Motor neuron (in vitro differentiated cells): ENCODE measurements around the gene NHSL1. TPM values are rescaled to one million over a fixed set of nuclear protein-coding genes. Genes with fewer than 3 reads are reported as not detected.
A peak's percentile ranks its signal among the peaks of the same experiment; 100 is the strongest.

ENCODE experiments used
- ATAC-seq, 8 experiments: fragments of 200-7000 bp; cut with Tn5 transposase; replicated peaks in 6 of 8; 2 replicates each; pipeline ENCODE4 v1.8.0; 2021; ENCODE audit warnings: mild to moderate bottlenecking in 8 of 8, moderate library complexity in 8 of 8
- H3K27ac ChIP-seq, 2 donors: fragments of 250-450 bp; sonication (Bioruptor Pico); 2 replicates each; pipeline ENCODE4 v1.9.0; 2021; ENCODE audit warnings: antibody characterized with exemption in 2 of 2, mild to moderate bottlenecking in 2 of 2, moderate library complexity in 1 of 2
- H3K4me1 ChIP-seq, 2 donors: fragments of 250-450 bp; sonication (Bioruptor Pico); replicated peaks in 1 of 2; 2 replicates each; pipeline ENCODE4 v1.6.1; 2021; ENCODE audit warnings: antibody characterized with exemption in 2 of 2, mild to moderate bottlenecking in 2 of 2, moderate library complexity in 1 of 2
- H3K4me3 ChIP-seq, 5 donors: fragments of 250-450 bp; sonication (Bioruptor Pico); 2 replicates each; pipeline ENCODE4 v1.9.0; 2021; ENCODE audit warnings: antibody characterized with exemption in 5 of 5, mild to moderate bottlenecking in 5 of 5, moderate library complexity in 4 of 5
- WGBS, 10 experiments: fragments of 450-650 bp; shearing (Covaris generic); methylation state at CpG; one replicate each; pipeline ENCODE4 v1.0.0; 2022; 5-methylcytosine and 5-hydroxymethylcytosine counted together
- in situ Hi-C, 9 experiments: fragments of 400-800 bp; cut with MboI; loops; one replicate each; pipeline ENCODE4 v1.15.0; 2021; ENCODE audit warnings: low sequenced_read_pairs in 9 of 9, low pct_unique_long_range_greater_than_20kb in 2 of 9; ENCODE audit not compliant: unreplicated experiment in 9 of 9
- total RNA-seq, 8 experiments: library from RNA; unstranded; fragments of 300-600 nt; gene quantifications; 2 replicates each; pipeline versions ENCODE4 v1.2.3 to v1.2.4, GENCODE V29; 2022

The NHSL1 gene
- total RNA-seq, 8 experiments from 2014 or later: 3.4 to 33.1 (median 18.5) TPM

DNA sequence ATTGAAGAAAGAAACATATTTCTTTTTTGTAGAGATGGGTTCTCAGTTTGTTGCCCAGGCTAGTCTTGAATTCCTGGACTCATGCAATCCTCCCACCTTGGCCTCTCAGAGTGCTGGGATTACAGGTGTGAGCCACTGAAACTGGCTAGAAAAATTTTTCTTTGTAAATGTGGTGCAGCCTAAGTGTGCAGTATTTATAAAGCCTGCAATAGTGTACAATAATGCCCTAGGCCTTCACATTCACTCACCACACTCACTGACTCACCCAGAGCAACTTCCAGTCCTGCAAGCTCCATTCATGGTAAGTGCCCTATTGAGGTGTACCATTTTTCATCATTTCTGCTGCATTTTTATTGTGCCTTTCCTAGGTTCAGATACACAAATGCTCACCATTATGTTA, 31.4 kb downstream of the NHSL1 start:
- no peak overlapping the region for H3K4me3 ChIP-seq
- ATAC-seq: no peak
- no peaks in the 10 kb centered on the region for H3K4me1 ChIP-seq
- no peak overlapping the region for H3K27ac ChIP-seq
- in situ Hi-C loops: no loop called here

DNA sequence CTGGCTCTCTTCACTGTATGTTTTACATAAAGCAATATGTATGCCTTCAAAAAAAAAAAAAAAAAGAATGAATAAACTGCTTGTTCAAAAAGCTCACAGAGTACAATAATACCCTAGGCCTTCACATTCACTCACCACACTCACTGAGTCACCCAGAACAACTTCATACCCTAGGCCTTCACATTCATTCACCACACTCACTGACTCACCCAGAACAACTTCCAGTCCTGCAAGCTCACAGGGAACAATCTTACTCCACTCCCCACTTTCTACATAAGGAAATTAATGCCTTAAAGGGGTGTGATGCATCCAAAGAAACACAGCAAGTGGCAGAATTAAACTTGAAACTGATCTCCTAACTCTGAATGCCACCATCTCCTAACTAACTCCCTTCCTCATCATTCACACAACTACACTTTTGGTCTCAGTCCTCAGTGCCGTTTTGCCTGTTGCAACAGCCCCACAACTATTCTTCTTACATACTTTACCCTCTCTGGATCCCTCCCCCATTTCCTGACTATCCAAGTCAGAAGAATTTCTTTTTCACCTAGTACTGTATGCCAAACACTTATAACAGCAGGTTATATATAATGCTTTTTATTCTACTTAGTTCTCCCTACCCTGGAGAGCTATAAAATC, 34.2 kb downstream of the NHSL1 start:
- no peaks in the 10 kb centered on the region for H3K4me1 ChIP-seq
- H3K4me3 ChIP-seq: no peak overlapping the region
- peak in 5 of 8 experiments; percentile 44 to 100 (median 88) for ATAC-seq
- WGBS, 10 experiments: 29 to 100% (median 71%) methylated on average over 1 of the region's 1 CpG; no CpG with 5 or more reads in 4 of the 10 experiments
- H3K27ac ChIP-seq: no peak overlapping the region
- in situ Hi-C loops: no loop called here

DNA sequence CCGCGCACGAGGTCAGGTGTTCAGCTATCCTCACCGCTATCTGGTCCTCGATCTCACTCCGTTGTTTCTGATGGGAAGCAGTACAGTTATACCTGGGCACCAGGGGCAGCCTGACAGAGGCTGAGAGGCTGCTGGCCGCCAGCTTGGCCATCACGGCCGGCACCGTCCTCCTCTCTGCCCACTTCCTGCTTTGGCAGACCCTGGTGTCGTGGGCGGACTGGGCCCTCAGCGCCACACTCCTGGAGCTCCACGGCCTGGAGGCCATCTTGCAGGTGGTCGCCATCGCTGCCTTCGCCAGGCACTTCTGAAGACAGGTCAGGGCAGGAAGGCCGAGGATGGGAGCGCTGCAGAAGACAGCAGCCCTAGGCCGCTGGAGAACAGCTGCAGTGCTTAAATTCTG, 35.2 kb downstream of the NHSL1 start:
- Histone ChIP-seq H3K4me1 (no peaks in the 10 kb centered on the region), H3K27ac (no peak overlapping the region), H3K4me3 (no peak overlapping the region)
- 91 to 100% (median 95%) methylated on average over 3 to 18 of the region's 20 CpGs; no CpG with 5 or more reads in 4 of the 10 experiments for whole genome bisulfite sequencing, 10 experiments
- no peak for ATAC-seq
- in situ Hi-C loops: no loop called here

DNA sequence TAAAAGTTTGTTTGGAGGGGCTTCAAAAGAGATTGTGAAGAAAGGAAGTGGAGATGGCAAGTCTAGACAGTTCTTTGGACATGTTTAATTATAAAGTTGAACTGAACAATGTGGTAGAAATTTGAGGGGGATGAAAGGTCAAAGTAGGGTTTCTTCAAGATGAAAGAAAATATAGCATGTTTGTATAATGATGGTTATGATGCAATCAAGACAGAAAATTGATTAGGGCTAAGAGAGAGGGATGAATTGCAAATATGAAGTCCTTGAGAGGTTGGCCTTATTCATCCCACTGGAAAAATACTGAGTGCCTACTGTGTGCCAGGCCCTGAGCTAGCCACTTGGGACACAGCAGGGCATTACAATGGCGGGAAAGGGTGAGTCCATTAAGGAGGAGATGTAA, 37.6 kb downstream of the NHSL1 start:
- Histone ChIP-seq H3K27ac (no peak overlapping the region), H3K4me3 (no peak overlapping the region), H3K4me1 (no peaks in the 10 kb centered on the region)
- in situ Hi-C loops: no loop called here
- no peak for ATAC-seq
- WGBS, 10 experiments: 50 to 100% (median 88%) methylated on average over 1 of the region's 1 CpG; no CpG with 5 or more reads in 5 of the 10 experiments

DNA sequence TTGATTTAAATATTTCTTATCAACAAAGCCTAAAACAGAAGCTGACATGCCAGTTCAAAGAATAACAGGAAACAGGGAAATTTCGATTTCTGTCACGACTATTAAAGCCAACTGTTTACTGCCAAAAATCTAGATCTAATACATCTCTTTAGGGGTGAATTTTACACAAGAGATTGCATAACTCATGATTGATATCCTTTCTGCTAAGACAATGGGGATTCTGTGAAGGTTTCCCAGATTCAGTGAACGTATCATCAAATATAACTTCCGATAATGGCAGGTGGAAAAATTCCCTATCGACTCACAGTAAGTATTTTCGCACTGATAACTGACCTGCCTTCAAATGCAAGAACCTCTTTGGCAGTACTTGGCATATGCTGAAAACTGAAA, 42.9 kb downstream of the NHSL1 start:
- Histone ChIP-seq H3K27ac (no peak overlapping the region), H3K4me3 (no peak overlapping the region), H3K4me1 (no peaks in the 10 kb centered on the region)
- in situ Hi-C loops: no loop called here
- WGBS, 10 experiments: 83 to 100% (median 89%) methylated on average over 1 to 6 of the region's 6 CpGs; no CpG with 5 or more reads in 1 of the 10 experiments
- ATAC-seq: no peak

DNA sequence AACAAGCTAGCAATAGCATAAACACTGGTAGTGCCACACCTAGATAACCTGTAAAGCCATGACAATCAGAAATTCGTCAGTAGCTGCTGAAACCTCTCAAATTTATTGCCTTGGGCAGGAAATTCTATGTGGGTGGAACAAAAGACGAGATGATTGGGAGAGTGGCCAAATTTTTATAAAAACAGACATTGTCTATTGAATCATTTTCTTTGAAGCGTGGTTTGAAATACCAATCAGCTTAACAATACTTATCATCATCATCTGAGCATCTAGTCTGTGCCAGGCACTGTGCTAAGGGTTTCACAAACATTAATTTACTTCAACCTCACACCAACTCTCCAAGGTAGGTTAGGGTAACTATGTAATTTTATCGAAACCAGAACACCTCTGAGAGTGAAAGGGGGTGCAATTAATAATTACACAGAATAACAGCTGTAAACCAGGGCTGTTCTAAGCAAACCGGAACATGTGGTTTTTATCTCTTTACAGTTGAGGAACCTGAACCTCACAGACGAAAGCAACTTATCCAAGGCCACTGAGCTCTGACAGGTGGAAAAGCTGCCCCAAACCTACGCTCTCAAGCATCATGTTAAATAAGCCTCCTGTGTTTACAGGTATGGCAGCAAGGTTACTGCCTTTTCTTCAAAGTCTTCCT, 43.4 kb downstream of the NHSL1 start:
- no peaks in the 10 kb centered on the region for H3K4me1 ChIP-seq
- no peak overlapping the region for H3K27ac ChIP-seq
- H3K4me3 ChIP-seq: no peak overlapping the region
- in situ Hi-C loops: no loop called here
- ATAC-seq: peak in 1 of 8 experiments; percentile 20
- 0 to 95% (median 91%) methylated on average over 1 to 7 of the region's 7 CpGs; no CpG with 5 or more reads in 1 of the 10 experiments for WGBS, 10 experiments

DNA sequence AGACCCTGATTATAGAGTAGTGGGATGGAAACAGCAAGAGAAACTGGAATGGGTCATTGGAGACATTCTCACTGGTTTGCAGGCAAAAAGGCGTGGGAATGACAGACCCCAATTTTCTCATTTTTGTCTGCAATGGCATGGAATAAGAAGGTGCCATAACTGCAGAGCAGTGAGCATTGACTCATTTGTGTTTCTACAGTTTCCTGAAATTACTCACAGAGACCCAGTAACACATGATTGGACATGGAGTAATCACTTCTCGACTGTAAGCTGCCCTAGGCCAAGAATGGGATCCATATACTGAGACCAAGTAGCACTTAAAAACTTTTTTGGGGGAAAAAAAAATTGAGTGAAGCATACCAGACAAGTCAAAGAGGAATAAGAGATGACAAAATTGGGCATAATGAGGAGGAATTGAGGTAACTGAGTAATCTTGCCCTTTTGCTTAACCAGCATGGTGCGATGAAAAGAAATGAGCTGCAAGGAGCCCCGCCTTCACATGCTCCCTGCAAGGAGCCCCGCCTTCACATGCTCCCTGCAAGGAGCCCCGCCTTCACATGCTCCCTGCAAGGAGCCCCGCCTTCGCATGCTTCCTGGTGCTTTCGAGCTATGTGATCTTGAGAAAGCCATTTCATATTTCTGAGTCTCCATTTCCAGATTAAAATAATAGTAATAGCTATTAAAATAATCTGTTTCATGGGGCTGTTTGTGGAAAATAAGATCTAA, 44.1 kb downstream of the NHSL1 start:
- no peak overlapping the region for H3K4me3 ChIP-seq
- ATAC-seq: peak in 1 of 8 experiments; percentile 44
- H3K4me1 ChIP-seq: no peaks in the 10 kb centered on the region
- 79 to 100% (median 88%) methylated on average over 1 to 5 of the region's 9 CpGs; no CpG with 5 or more reads in 1 of the 10 experiments for WGBS, 10 experiments
- in situ Hi-C loops: no loop called here
- H3K27ac ChIP-seq: no peak overlapping the region

DNA sequence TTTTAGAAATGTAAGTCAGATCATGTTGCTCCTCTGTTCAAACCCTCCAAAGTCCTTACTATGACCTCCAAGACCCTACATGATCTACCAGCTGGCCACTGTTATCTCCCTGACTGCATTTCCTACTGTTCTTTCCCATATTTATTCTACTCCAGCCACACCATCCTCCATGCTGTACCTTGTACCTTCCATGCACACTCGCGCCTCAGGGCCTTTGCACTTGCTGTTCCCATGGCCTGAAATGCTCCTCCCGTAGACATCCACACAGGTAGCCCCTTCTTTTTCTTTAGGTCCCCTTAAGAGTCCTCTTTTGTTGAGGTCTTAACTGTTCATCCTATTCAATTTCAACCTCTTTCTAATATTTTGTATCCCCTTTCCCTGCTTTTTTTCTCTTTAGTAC, 48.3 kb downstream of the NHSL1 start:
- WGBS, 10 experiments: 93 to 100% (median 100%) methylated on average over 1 to 3 of the region's 3 CpGs; no CpG with 5 or more reads in 2 of the 10 experiments
- no peak overlapping the region for H3K27ac ChIP-seq
- in situ Hi-C loops: no loop called here
- ATAC-seq: no peak
- H3K4me3 ChIP-seq: no peak overlapping the region
- H3K4me1 ChIP-seq: no peaks in the 10 kb centered on the region

DNA sequence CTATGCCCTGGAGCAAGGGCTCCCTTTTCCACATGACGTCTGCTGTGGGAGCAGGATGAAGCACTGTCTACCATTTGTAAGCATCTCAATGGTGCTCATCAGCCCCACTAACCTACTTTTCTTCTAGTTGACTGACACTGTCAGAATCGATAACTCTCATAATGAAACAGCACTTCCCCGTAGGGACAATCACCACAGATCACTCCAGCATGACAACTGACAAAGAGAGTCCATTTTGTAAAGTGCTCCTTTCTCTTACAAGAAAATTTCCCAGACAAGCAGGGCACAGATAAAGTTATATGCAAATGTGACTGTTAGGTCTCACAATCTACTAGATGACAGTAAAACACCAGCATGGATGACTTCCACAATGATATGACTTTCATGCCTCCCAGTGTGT, 48.8 kb downstream of the NHSL1 start:
- in situ Hi-C loops: no loop called here
- no peak for ATAC-seq
- no peak overlapping the region for H3K27ac ChIP-seq
- H3K4me1 ChIP-seq: no peaks in the 10 kb centered on the region
- no peak overlapping the region for H3K4me3 ChIP-seq
- 17 to 93% (median 83%) methylated on average over 1 to 3 of the region's 3 CpGs; no CpG with 5 or more reads in 1 of the 10 experiments for WGBS, 10 experiments

DNA sequence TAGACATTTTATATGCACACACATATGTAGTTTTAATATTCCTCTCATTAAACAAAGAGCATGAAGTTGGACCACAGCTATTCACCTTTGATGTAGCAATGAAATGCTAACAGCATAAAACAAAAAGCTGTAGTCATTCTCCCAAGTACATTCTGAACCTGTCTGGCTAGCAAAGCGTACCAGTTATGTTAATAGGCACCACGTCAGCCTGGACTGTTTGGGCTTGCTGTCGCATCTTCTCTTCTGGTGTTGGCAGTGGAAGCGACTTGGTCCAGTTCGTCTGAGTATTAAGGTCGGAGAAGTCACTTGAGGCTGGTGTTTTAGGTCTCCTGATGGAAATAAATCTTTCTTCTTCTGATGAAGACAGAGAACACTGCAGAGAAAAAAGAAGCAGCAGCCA, 52.5 kb downstream of the NHSL1 start:
- 82 to 100% (median 92%) methylated on average over 1 to 6 of the region's 6 CpGs; no CpG with 5 or more reads in 1 of the 10 experiments for WGBS, 10 experiments
- Histone ChIP-seq H3K4me3 (no peak overlapping the region), H3K4me1 (peaks cover 0 to 4% of the 10 kb centered on the region in 2 donors), H3K27ac (no peak overlapping the region)
- no peak for ATAC-seq
- in situ Hi-C loops: loop anchor here in 8 of 9 experiments (25.0 kb wide), 2 partner anchors 140 to 315 kb away; partner anchors contain the start of gene CCDC28A (in 5 of the 8)

DNA sequence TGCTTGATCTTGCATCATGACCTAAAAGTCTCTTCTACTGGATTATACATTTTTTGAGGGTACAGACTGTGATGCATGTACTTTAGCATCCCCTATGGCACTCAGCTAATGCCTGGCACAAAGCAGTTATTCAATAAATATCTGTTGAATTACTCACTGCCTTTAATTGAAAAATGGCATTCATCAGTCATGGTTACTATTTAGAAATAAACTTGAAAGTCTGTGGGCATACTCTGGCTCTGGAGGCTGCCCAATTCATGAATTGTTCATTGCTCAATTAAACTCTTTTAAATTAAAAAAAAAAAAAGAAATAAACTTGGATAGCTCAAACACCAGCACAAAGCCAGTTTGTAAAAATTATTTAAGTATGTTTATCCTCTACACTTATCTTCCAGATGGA, 55.3 kb downstream of the NHSL1 start:
- ATAC-seq: no peak
- no peak overlapping the region for H3K27ac ChIP-seq
- H3K4me3 ChIP-seq: no peak overlapping the region
- H3K4me1 ChIP-seq: peaks cover 0 to 4% of the 10 kb centered on the region in 2 donors
- in situ Hi-C loops: loop anchor here in 8 of 9 experiments (25.0 kb wide), 2 partner anchors 143 to 318 kb away; partner anchors contain the start of gene CCDC28A (in 5 of the 8)

DNA sequence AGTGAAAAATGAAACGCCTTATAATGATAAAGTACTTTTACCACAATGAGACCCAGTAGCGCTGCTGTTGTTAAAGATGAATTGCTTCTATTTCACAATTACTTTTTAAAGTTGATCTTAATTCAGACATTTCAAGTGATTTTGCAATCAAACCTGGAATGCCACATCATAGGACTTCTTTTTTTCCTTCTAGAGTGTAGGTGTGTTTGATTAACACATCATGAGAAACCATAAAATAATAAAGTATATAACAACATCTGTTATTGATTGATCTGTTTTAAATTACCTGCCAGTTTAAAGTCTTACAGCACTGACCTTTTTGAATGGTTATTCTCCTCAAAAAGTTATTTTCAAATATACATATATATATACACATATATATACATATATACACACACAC, 56.6 kb downstream of the NHSL1 start:
- Histone ChIP-seq H3K4me3 (no peak overlapping the region), H3K4me1 (peaks cover 0 to 4% of the 10 kb centered on the region in 2 donors), H3K27ac (no peak overlapping the region)
- in situ Hi-C loops: loop anchor here in 8 of 9 experiments (25.0 kb wide), 2 partner anchors 145 to 320 kb away; partner anchors contain the start of gene CCDC28A (in 5 of the 8)
- no peak for ATAC-seq
- WGBS, 10 experiments: 81 to 100% (median 100%) methylated on average over 1 to 2 of the region's 2 CpGs; no CpG with 5 or more reads in 1 of the 10 experiments

DNA sequence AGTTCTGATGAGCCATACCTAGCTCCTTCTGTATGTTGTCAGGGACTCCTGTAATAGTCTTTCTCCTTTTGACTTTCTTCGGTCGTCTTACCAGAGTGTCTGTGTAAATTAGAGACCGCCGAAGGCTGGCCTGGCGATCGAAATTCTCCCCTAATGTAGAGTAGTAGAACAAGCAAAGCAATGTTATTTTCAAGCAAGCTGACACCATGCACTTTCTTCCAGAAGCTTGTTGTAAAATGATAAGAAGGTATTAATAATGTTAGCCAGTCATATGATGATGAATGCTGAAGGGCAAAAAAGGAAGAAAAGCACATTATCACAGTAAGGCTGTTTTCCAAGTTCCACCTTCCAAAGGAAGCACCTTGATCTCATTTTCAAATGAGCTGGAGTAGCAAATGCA, 57.3 kb downstream of the NHSL1 start:
- in situ Hi-C loops: loop anchor here in 8 of 9 experiments (25.0 kb wide), 2 partner anchors 145 to 320 kb away; partner anchors contain the start of gene CCDC28A (in 5 of the 8)
- WGBS, 10 experiments: 60 to 100% (median 97%) methylated on average over 1 to 6 of the region's 6 CpGs; no CpG with 5 or more reads in 4 of the 10 experiments

More for the DNA sequence above, 57.3 kb downstream of the NHSL1 start:
- no peak overlapping the region for H3K4me3 ChIP-seq
- ATAC-seq: no peak
- H3K4me1 ChIP-seq: peaks cover 0 to 4% of the 10 kb centered on the region in 2 donors
- no peak overlapping the region for H3K27ac ChIP-seq
